Neural progenitor cell (in vitro differentiated cells): ENCODE results near the gene RELN. TPM values are rescaled to one million over a fixed set of nuclear protein-coding genes. Genes with fewer than 3 reads are reported as not detected.
"Not testable (repeated sequence)": the region's sequence is repeated elsewhere in the genome, so short reads cannot be mapped to it uniquely, and the experiment has no call there.

Experiments used
- DNase-seq: peaks from one replicate; pipeline ENCODE4 v3.0.0-alpha.2; 2016; ENCODE audit warnings: low spot score
- H2AFZ ChIP-seq: fragments of 200-600 bp; sonication (generic); replicated peaks from 2 replicates; pipeline ENCODE4 v1.6.1; 2016; ENCODE audit warnings: antibody characterized with exemption
- H3F3A ChIP-seq: fragments of 200-600 bp; sonication (generic); 2 replicates; pipeline ENCODE4 v1.6.1; 2016; ENCODE audit warnings: antibody characterized with exemption, low read depth
- H3K27ac ChIP-seq: fragments of 200-600 bp; sonication (generic); 2 replicates; pipeline ENCODE4 v1.5.1; 2016; ENCODE audit warnings: mild to moderate bottlenecking
- H3K27me3 ChIP-seq: fragments of 200-600 bp; sonication (generic); 2 replicates; pipeline ENCODE4 v1.6.1; 2016; ENCODE audit warnings: mild to moderate bottlenecking, moderate library complexity
- H3K36me3 ChIP-seq: fragments of 200-600 bp; sonication (generic); 2 replicates; pipeline ENCODE4 v1.5.1; 2016
- H3K4me1 ChIP-seq: fragments of 200-600 bp; sonication (generic); 2 replicates; pipeline ENCODE4 v1.6.1; 2016; ENCODE audit warnings: mixed run types
- H3K4me2 ChIP-seq: fragments of 200-600 bp; sonication (generic); 2 replicates; pipeline ENCODE4 v1.6.1; 2016
- H3K4me3 ChIP-seq: fragments of 200-600 bp; sonication (generic); 2 replicates; pipeline ENCODE4 v1.5.1; 2016
- H3K79me2 ChIP-seq: fragments of 200-600 bp; sonication (generic); 2 replicates; pipeline ENCODE4 v1.6.1; 2016; ENCODE audit warnings: low read depth
- H3K9ac ChIP-seq: fragments of 200-600 bp; sonication (generic); 2 replicates; pipeline ENCODE4 v1.6.1; 2016
- H3K9me3 ChIP-seq: fragments of 200-600 bp; sonication (generic); 2 replicates; pipeline ENCODE4 v1.5.1; 2016; ENCODE audit warnings: low read depth
- H4K20me1 ChIP-seq: fragments of 200-600 bp; sonication (generic); 2 replicates; pipeline ENCODE4 v1.6.1; 2016; ENCODE audit warnings: low read depth
- H3K27ac Mint-ChIP-seq: 3 replicates; pipeline ENCODE4 v1.8.0; 2021; ENCODE audit warnings: mixed read lengths
- H3K27me3 Mint-ChIP-seq: 2 replicates; pipeline ENCODE4 v1.8.0; 2022; ENCODE audit warnings: low read depth, mild to moderate bottlenecking, inconsistent platforms, moderate library complexity, mixed read lengths; ENCODE audit not compliant: insufficient read depth
- H3K36me3 Mint-ChIP-seq: 3 replicates; pipeline ENCODE4 v1.8.0; 2021; ENCODE audit warnings: mixed read lengths
- H3K4me1 Mint-ChIP-seq: 3 replicates; pipeline ENCODE4 v1.8.0; 2021; ENCODE audit warnings: mixed read lengths
- H3K4me3 Mint-ChIP-seq: 3 replicates; pipeline ENCODE4 v1.8.0; 2021; ENCODE audit warnings: mild to moderate bottlenecking, moderate library complexity, mixed read lengths
- H3K9me3 Mint-ChIP-seq: 3 replicates; pipeline ENCODE4 v1.8.0; 2020; ENCODE audit warnings: mixed read lengths
- CTCF ChIP-seq: fragments of 200-600 bp; sonication (generic); IDR thresholded peaks from 2 replicates; pipeline ENCODE4 v1.5.1; 2017; ENCODE audit warnings: antibody characterized with exemption, mild to moderate bottlenecking
- EZH2 ChIP-seq: fragments of 200-600 bp; sonication (generic); IDR thresholded peaks from 2 replicates; pipeline ENCODE4 v1.6.1; 2017; ENCODE audit warnings: antibody characterized with exemption, mild to moderate bottlenecking, moderate library complexity
- EZH2phosphoT487 ChIP-seq: fragments of 200-600 bp; sonication (generic); IDR thresholded peaks from 2 replicates; pipeline ENCODE4 v1.6.1; 2017; ENCODE audit warnings: antibody characterized with exemption
- total RNA-seq: library from RNA; depleted of rRNA; stranded (reverse); fragments of >200 nt; gene quantifications from 2 replicates; pipeline ENCODE4 v1.2.3, GENCODE V29; 2015; ENCODE audit warnings: low replicate concordance

RELN gene
- total RNA-seq, 1 donor from 2014 or later: 0.02 TPM

GRCh38 chr7:103915680-103916357, 73.6 kb downstream of the RELN start:
- H3K27me3 Mint-ChIP-seq: no peaks in the 10 kb centered on the region
- TF ChIP-seq EZH2 (no peak), CTCF (no peak), EZH2phosphoT487 (no peak)
- H2AFZ ChIP-seq: no peak overlapping the region
- no peak overlapping the region for H3K9ac ChIP-seq
- no peaks in the 10 kb centered on the region for H3K9me3 Mint-ChIP-seq
- H3K4me1 ChIP-seq: no peaks in the 10 kb centered on the region
- no peak overlapping the region for H3K27ac ChIP-seq
- no peak overlapping the region for H3K27ac Mint-ChIP-seq
- no peaks in the 10 kb centered on the region for H3K36me3 Mint-ChIP-seq
- H3K4me1 Mint-ChIP-seq: peaks cover 3% of the 10 kb centered on the region
- no peaks in the 10 kb centered on the region for H3K79me2 ChIP-seq
- H3F3A ChIP-seq: no peaks in the 10 kb centered on the region
- H3K9me3 ChIP-seq: no peaks in the 10 kb centered on the region
- H4K20me1 ChIP-seq: no peaks in the 10 kb centered on the region
- H3K36me3 ChIP-seq: no peaks in the 10 kb centered on the region
- no peak overlapping the region for H3K4me3 Mint-ChIP-seq
- no peak overlapping the region for H3K4me2 ChIP-seq
- H3K4me3 ChIP-seq: no peak overlapping the region
- H3K27me3 ChIP-seq: no peaks in the 10 kb centered on the region
- no peak for DNase-seq

- peaks cover 3% of the 10 kb centered on the region for H3K4me1 Mint-ChIP-seq
- Histone ChIP-seq H3K4me2 (no peak overlapping the region), H3K36me3 (no peaks in the 10 kb centered on the region), H3K4me1 (no peaks in the 10 kb centered on the region), H3K27ac (no peak overlapping the region), H3K79me2 (no peaks in the 10 kb centered on the region), H3K4me3 (no peak overlapping the region), H3F3A (no peaks in the 10 kb centered on the region), H4K20me1 (no peaks in the 10 kb centered on the region), H3K27me3 (no peaks in the 10 kb centered on the region), H3K9me3 (no peaks in the 10 kb centered on the region), H3K9ac (no peak overlapping the region), H2AFZ (no peak overlapping the region)
- TF ChIP-seq EZH2phosphoT487 (no peak), CTCF (no peak), EZH2 (no peak)
- no peak overlapping the region for H3K4me3 Mint-ChIP-seq
- H3K9me3 Mint-ChIP-seq: peaks cover 2% of the 10 kb centered on the region
- H3K27ac Mint-ChIP-seq: no peak overlapping the region
- DNase-seq: no peak
- no peaks in the 10 kb centered on the region for H3K27me3 Mint-ChIP-seq
- no peaks in the 10 kb centered on the region for H3K36me3 Mint-ChIP-seq
These were observed 75.1 kb downstream of the RELN start for GRCh38 chr7:103914147-103914899.

- Mint-ChIP-seq H3K4me3 (no peak overlapping the region), H3K27ac (no peak overlapping the region), H3K27me3 (no peaks in the 10 kb centered on the region), H3K36me3 (no peaks in the 10 kb centered on the region), H3K9me3 (peaks cover 2% of the 10 kb centered on the region), H3K4me1 (peaks cover 3% of the 10 kb centered on the region)
- Histone ChIP-seq H3K9me3 (no peaks in the 10 kb centered on the region), H3K4me2 (no peak overlapping the region), H2AFZ (no peak overlapping the region), H3K27ac (no peak overlapping the region), H3K4me1 (no peaks in the 10 kb centered on the region), H3K4me3 (no peak overlapping the region), H3F3A (no peaks in the 10 kb centered on the region), H3K9ac (no peak overlapping the region), H4K20me1 (no peaks in the 10 kb centered on the region), H3K79me2 (no peaks in the 10 kb centered on the region), H3K36me3 (no peaks in the 10 kb centered on the region), H3K27me3 (no peaks in the 10 kb centered on the region)
- TF ChIP-seq CTCF: no peak
- TF ChIP-seq EZH2phosphoT487: no peak
- no peak for TF ChIP-seq EZH2
- DNase-seq: no peak
These were observed 76.4 kb downstream of the RELN start for GRCh38 chr7:103912891-103913605.

DNA sequence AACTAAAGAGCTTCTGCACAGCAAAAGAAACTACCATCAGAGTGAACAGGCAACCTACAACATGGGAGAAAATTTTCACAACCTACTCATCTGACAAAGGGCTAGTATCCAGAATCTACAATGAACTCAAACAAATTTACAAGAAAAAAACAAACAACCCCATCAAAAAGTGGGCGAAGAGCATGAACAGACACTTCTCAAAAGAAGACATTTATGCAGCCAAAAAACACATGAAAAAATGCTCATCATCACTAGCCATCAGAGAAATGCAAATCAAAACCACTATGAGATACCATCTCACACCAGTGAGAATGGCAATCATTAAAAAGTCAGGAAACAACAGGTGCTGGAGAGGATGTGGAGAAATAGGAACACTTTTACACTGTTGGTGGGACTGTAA, 78.4 kb downstream of the RELN start:
- DNase-seq, H3K79me2 ChIP-seq, H4K20me1 ChIP-seq, H3K9ac ChIP-seq, H3K9me3 ChIP-seq, H3K27me3 Mint-ChIP-seq, H3K4me3 Mint-ChIP-seq, H3K27ac Mint-ChIP-seq, H3K9me3 Mint-ChIP-seq, H3K36me3 ChIP-seq, H3K4me1 Mint-ChIP-seq, H3K27me3 ChIP-seq, H3K4me3 ChIP-seq, H3K4me1 ChIP-seq, H2AFZ ChIP-seq, H3K27ac ChIP-seq, H3K4me2 ChIP-seq, H3F3A ChIP-seq, H3K36me3 Mint-ChIP-seq: not testable (repeated sequence)
